ENCODE measurements around the gene FBRS. TPM values are rescaled to one million over a fixed set of nuclear protein-coding genes. Genes with fewer than 3 reads are reported as not detected.

FBRS gene
- total RNA-seq, 2 donors from 2014 or later = 16.5 to 26.3 TPM

GRCh38 chr16:30637944-30638343 lies 20.3 kb upstream of the FBRS start:
- Histone ChIP-seq H3K4me1 (peaks cover 0 to 11% of the 10 kb centered on the region in 2 donors), H3K27me3 (no peaks in the 10 kb centered on the region), H3K36me3 (no peaks in the 10 kb centered on the region), H3K9me3 (no peaks in the 10 kb centered on the region), H3K27ac (no peak overlapping the region), H3K4me3 (no peak overlapping the region)
- no peak for DNase-seq (ENCODE audit: low spot score)
- peak in 1 of 2 donors; percentile 32 for TF ChIP-seq CTCF (IDR thresholded peaks at IDR 0.05)

GRCh38 chr16:30641378-30641982 lies 16.8 kb upstream of the FBRS start:
- DNase-seq (ENCODE audit: low spot score) = no peak
- TF ChIP-seq CTCF (IDR thresholded peaks at IDR 0.05) = no peak
- no peaks in the 10 kb centered on the region for H3K9me3 ChIP-seq
- no peaks in the 10 kb centered on the region for H3K27me3 ChIP-seq
- H3K4me1 ChIP-seq = no peaks in the 10 kb centered on the region
- H3K27ac ChIP-seq = no peak overlapping the region
- H3K36me3 ChIP-seq = no peaks in the 10 kb centered on the region
- H3K4me3 ChIP-seq = no peak overlapping the region

- Histone ChIP-seq H3K27me3 (no peaks in the 10 kb centered on the region), H3K9me3 (no peaks in the 10 kb centered on the region), H3K4me1 (no peaks in the 10 kb centered on the region), H3K36me3 (no peaks in the 10 kb centered on the region), H3K27ac (no peak overlapping the region), H3K4me3 (no peak overlapping the region)
- no peak for TF ChIP-seq CTCF (IDR thresholded peaks at IDR 0.05)
- no peak for DNase-seq (ENCODE audit: low spot score)
Measured at GRCh38 chr16:30644334-30644830, 13.8 kb upstream of the FBRS start.

- H3K27me3 ChIP-seq = no peaks in the 10 kb centered on the region
- no peak for TF ChIP-seq CTCF (IDR thresholded peaks at IDR 0.05)
Measured at GRCh38 chr16:30645727-30646126, 12.5 kb upstream of the FBRS start.

GRCh38 chr16:30647274-30647571 lies 11.0 kb upstream of the FBRS start:
- H3K36me3 ChIP-seq = no peaks in the 10 kb centered on the region
- DNase-seq (ENCODE audit: low spot score) = no peak
- peaks cover 0 to 13% of the 10 kb centered on the region in 2 donors for H3K4me1 ChIP-seq
- no peaks in the 10 kb centered on the region for H3K9me3 ChIP-seq
- H3K27ac ChIP-seq = no peak overlapping the region
- no peaks in the 10 kb centered on the region for H3K27me3 ChIP-seq
- no peak for TF ChIP-seq CTCF (IDR thresholded peaks at IDR 0.05)
- no peak overlapping the region for H3K4me3 ChIP-seq

More at GRCh38 chr16:30645727-30646126, 12.5 kb upstream of the FBRS start:
- Histone ChIP-seq H3K36me3 (no peaks in the 10 kb centered on the region), H3K27ac (no peak overlapping the region), H3K4me3 (no peak overlapping the region), H3K4me1 (peaks cover 0 to 5% of the 10 kb centered on the region in 2 donors), H3K9me3 (no peaks in the 10 kb centered on the region)
- DNase-seq (ENCODE audit: low spot score) = no peak
